K562 (cell line): ENCODE results near the gene MBP. TPM values are rescaled to one million over a fixed set of nuclear protein-coding genes. Genes with fewer than 3 reads are reported as not detected.

Experiments
- MXI1 ChIP-seq: IDR thresholded peaks from 2 replicates; pipeline ENCODE4 v1.6.1; 2011; ENCODE audit warnings: low read depth, mild to moderate bottlenecking, improper control_type of control experiment, low read length
- ZNF133 ChIP-seq: fragments of 250-450 bp; sonication (Bioruptor Pico); IDR thresholded peaks from 2 replicates; pipeline ENCODE4 v1.4.0; 2020; ENCODE audit warnings: mild to moderate bottlenecking
- ZNF140 ChIP-seq: fragments of 250-450 bp; sonication (Bioruptor Pico); IDR thresholded peaks from 2 replicates; pipeline ENCODE4 v1.8.0; 2021; ENCODE audit warnings: moderate library complexity, mild to moderate bottlenecking, inconsistent platforms
- ZNF57 ChIP-seq: fragments of 450-650 bp; formaldehyde crosslinking; IDR thresholded peaks from 2 replicates; pipeline ENCODE4 v1.4.0; 2020; ENCODE audit warnings: mild to moderate bottlenecking, moderate library complexity
- polyA plus RNA-seq, 8 experiments: library from polyadenylated mRNA; depleted of rRNA in 4 of 8; stranded (reverse) in 5 of 8; unstranded in 3 of 8; fragments of >200 nt; fragmentation: Nextera tagmentation in 2 of 8; fragmentation: Illumina TruSeq in 1 of 8; extraction: Ambion mirVana in 2 of 8; extraction: Trizol in 1 of 8; gene quantifications; 2 replicates each; pipeline versions ENCODE4 v1.2.1 to v1.2.3, GENCODE V29; 2011 to 2014; ENCODE audit warnings: inconsistent platforms in 1 of 8, missing spikeins in 1 of 8
- total RNA-seq, 7 experiments: library from RNA; depleted of rRNA in 6 of 7; stranded (reverse); fragments of >200 nt in 6 of 7; fragmentation: Illumina TruSeq in 2 of 7; extraction: Trizol in 2 of 7; gene quantifications; 2 replicates each; pipeline versions ENCODE4 v1.2.1 to v1.2.3, GENCODE V29; 2011 to 2021; ENCODE audit warnings: low replicate concordance in 1 of 7
- TF ChIP-seq, protein P1 (sequence below): fragments of 200-800 bp; sonication (Bioruptor generic); IDR thresholded peaks from 2 replicates; pipeline ENCODE4 v1.6.1; 2016; ENCODE audit warnings: missing genetic modification characterization, missing compliant biosample characterization

MBP gene
- total and polyA plus RNA-seq, 9 of the 15 experiments (the other 6 are each of a cell fraction or from before 2014, with no cell fraction given) = 0.09 TPM; not detected in 8

DNA sequence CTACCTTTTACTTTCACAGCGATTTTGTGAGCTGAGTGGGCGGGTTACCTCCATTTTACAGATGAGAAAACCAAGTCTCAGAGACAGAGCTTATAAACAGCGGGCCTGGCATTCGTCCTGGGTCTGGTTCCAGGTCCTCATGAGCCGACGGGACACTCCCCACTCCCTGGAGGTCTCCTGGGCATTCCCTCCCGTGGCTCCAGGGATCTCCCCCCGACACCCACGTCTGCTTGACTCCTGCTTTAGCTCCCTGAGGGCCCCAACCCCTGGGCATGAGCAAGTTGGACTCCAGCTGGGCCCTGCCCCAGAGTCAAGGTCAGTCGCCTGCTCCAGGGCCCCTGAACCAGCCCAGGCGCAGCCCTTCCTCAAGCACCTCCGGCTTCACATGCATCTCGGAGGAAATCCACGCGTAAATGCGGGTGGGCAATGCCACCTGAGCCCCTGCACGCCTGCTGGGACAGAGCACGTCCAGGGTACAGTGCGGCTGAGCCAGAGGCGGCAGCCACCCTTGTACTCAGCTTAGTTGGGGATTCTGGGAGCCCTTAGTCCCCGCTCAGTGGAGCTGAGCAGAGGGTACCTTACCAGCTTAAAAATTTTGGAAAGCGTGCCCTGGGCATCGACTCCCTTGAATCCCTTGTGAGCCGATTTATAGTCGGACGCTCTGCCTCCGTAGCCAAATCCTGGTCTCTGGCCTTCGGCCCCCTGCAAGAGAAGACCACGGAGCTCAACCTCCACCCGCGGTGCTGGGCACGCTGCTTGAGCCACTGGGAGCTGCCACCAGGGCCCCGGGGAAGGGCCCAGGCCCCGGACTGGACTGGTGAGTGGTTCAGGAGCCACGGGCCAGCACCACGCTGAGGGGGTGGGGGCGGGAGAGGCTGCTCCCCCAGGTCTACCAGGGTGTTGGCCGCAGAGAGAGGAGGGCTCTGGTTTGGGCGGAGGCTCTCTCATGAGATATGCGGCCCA lies 148.1 kb downstream of the MBP start (continued):
- TF ChIP-seq, protein P1, sequence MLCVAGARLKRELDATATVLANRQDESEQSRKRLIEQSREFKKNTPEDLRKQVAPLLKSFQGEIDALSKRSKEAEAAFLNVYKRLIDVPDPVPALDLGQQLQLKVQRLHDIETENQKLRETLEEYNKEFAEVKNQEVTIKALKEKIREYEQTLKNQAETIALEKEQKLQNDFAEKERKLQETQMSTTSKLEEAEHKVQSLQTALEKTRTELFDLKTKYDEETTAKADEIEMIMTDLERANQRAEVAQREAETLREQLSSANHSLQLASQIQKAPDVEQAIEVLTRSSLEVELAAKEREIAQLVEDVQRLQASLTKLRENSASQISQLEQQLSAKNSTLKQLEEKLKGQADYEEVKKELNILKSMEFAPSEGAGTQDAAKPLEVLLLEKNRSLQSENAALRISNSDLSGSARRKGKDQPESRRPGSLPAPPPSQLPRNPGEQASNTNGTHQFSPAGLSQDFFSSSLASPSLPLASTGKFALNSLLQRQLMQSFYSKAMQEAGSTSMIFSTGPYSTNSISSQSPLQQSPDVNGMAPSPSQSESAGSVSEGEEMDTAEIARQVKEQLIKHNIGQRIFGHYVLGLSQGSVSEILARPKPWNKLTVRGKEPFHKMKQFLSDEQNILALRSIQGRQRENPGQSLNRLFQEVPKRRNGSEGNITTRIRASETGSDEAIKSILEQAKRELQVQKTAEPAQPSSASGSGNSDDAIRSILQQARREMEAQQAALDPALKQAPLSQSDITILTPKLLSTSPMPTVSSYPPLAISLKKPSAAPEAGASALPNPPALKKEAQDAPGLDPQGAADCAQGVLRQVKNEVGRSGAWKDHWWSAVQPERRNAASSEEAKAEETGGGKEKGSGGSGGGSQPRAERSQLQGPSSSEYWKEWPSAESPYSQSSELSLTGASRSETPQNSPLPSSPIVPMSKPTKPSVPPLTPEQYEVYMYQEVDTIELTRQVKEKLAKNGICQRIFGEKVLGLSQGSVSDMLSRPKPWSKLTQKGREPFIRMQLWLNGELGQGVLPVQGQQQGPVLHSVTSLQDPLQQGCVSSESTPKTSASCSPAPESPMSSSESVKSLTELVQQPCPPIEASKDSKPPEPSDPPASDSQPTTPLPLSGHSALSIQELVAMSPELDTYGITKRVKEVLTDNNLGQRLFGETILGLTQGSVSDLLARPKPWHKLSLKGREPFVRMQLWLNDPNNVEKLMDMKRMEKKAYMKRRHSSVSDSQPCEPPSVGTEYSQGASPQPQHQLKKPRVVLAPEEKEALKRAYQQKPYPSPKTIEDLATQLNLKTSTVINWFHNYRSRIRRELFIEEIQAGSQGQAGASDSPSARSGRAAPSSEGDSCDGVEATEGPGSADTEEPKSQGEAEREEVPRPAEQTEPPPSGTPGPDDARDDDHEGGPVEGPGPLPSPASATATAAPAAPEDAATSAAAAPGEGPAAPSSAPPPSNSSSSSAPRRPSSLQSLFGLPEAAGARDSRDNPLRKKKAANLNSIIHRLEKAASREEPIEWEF (CRISPR knock-in tag) = no peak
- TF ChIP-seq ZNF57 (CRISPR knock-in tag) (no peak), ZNF140 (no peak), MXI1 (no peak), ZNF133 (no peak)
